CD4-positive, alpha-beta T cell treated with Interferon alpha-2 for 1 hour (primary cell): ENCODE results near the gene ZBTB7C.

Experiments used
- DNase-seq, 2 donors: peaks; one replicate each; pipeline ENCODE4 v3.0.0-alpha.2; 2020 to 2022

The ZBTB7C gene

DNA sequence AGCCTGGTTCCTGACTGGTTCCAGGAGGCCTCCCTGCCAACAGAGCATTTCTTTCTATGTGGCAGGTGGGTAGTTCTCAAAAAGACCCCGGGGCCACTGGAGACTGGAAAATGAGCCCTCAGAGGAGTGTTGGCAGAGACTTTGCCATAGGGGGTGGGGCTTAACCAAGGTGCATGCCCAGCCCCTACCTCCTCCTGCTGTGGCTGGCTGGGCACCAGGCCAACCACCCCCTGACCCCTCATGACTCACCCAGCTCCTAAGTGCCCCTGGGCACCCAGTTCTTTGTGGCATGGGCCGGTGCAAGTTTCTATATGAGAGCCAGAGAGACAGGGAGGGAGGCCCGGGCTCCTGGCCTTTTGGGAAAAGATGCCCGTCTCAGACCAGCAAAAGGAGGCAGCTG is 380.5 kb downstream of the ZBTB7C start:
- DNase-seq: no peak

- no peak for DNase-seq
These were observed 381.1 kb downstream of the ZBTB7C start for GRCh38 chr18:48028081-48028480.

GRCh38 chr18:48027401-48027963 is 381.7 kb downstream of the ZBTB7C start:
- DNase-seq: no peak

- DNase-seq: no peak
These were observed 383.0 kb downstream of the ZBTB7C start for GRCh38 chr18:48026216-48026615.

DNA sequence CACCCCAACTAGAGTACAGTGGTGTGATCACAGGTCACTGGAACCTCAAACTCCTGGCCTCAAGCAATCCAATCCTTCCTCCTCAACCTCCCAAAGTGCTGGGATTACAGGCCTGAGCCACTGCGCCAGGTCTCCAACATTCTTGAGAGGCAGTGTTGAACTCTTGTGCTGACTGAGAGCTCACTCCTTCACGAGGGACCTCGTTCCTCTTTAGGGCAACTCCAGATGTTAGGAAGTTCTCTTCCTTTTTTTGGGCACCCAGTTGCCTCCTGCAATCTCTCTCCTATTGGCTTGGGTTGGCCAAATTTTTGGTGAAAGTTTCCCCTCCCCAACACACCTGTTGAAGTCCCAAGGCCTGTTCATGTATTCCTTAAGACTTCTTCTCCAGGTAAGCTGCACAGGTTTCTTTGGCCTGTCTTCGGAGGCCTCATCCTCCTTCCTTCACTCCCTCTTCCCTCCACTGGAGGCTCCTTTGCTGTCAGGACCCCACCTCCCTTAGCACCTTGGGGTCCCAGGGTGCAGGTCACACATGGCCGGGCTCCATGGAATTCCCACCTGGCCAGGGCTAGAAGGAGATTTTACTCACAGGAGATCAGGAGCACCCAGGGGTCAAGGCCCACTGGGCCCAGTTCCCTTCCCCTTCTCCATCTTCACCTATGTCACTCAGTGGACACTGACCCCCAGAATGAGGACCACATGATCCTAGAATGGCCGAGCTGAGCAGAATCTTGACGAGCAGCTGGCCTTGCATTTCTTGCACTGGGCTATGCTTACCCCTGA is 384.1 kb downstream of the ZBTB7C start:
- DNase-seq: no peak

DNA sequence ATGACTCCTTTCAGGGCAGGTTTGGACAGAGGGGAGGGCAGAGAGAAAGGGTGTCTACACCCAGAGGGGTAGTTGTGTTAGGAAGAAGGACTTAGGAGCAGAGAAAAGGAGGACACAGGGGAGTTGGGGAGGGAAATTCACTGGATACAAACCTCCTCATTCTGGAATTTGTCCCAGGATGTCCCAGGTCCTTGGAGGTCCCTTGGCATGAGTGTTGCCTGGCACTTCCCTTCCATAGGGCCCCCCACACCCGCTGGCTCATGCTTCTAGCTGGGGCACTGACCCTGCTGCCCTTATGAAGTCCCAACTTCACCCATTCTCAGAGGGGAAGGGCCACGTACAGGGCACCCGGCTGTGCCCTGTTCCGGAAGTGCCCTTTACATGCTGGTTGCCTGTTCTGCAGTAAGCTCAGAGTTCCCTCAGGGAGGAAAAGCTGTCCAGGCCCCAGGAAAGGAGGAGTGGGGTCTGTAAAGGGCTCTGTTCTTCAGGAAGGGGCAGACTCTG is 385.1 kb downstream of the ZBTB7C start:
- DNase-seq: no peak

GRCh38 chr18:48023334-48024008 is 385.7 kb downstream of the ZBTB7C start:
- DNase-seq: no peak

GRCh38 chr18:48022531-48023329 is 386.5 kb downstream of the ZBTB7C start:
- DNase-seq: peak; percentile 8 to 51

DNA sequence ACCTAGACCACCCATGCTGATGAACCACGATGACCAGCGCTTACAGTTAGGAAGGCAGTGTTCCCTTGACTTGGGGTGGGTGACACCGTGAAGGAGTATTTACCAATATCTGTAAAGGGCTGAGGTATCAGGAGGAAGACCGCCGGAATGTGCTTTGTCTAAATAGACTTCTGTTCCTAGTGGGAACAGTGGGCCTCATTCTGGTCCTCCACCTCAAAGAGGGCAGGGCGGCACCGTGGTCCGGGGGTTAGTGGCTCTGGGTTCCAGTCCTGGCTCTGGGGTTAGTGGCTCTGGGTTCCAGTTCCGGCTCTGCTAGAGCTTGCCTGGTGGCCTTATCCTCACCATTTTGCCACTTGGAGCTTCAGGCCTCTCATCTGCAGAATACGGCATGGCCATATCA is 387.2 kb downstream of the ZBTB7C start:
- DNase-seq: no peak

DNA sequence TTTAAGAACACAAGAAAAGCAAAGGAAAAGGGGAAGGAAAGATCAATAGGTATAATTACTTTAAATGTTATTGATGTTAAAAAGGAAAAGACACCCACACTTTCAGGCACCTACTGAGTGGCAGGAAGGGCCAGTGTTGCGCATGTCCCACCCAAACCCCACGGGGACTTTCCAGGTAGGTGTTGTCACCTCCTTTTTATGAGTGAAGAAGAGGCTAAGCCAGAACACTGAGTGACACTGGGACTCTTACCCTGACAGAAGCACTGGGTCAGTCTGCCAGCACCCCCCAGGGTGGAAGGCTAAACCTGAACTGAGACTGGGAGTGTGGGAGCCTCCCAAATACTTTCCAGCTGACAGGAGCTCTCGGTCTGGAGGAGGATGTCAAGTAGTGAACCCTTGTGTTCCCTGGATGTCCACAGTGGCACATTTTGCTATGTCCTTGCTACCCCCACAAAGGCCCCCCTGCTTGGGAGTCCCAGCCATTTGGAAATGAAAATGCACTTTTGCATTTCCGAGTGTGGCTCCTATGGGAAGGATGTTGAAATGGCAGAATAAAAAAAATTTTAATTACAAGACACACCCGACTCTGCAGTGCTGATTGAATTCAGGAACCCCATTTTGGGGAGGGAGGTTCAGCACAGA is 387.8 kb downstream of the ZBTB7C start:
- DNase-seq: no peak

- no peak for DNase-seq
These were observed 388.6 kb downstream of the ZBTB7C start for GRCh38 chr18:48020337-48021250.

GRCh38 chr18:48019557-48020325 is 389.4 kb downstream of the ZBTB7C start:
- no peak for DNase-seq

GRCh38 chr18:48018851-48019250 is 390.3 kb downstream of the ZBTB7C start:
- DNase-seq: no peak

DNA sequence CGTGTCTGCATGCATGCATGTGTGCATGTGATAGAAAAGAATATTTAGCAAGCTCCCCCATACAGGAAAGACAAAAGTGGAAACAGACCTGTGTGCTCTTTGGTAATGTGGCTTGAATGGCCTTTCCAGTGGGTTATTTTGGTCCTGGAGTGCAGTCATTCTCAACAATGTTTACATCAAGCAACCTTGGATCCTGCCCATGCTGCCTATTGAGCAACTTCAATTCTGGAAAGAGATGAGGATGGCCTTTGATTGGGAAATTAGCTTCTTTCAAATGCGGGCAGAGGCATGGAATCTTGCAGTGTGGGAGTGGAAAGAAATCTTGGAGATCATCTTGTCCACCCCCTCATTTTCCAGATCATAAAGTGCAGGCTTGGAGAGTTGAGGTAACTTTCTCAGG is 391.5 kb downstream of the ZBTB7C start:
- no peak for DNase-seq

DNA sequence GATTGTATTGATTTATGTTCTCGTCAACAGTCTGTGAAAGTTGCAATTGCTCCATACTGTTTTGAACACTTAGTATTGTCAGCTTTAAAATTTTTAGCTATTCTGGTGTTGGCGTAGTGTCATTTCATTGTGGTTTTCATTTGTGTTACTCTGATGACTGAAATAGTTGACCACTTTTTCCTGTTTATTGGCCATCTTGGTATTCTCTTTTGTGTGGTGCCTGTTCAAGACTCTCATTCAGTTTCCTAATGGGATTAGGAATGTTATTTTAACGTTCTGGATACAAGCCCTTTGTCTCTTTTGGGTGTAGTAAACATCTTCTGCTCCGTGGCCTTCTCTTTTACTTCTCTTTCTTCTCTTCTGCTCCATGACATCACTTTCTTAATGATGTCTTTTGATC is 396.0 kb downstream of the ZBTB7C start:
- no peak for DNase-seq

- DNase-seq: no peak
These were observed 397.2 kb downstream of the ZBTB7C start for GRCh38 chr18:48011926-48012465.

- no peak for DNase-seq
These were observed 398.9 kb downstream of the ZBTB7C start for GRCh38 chr18:48010264-48010663.

- no peak for DNase-seq
These were observed 400.0 kb downstream of the ZBTB7C start for GRCh38 chr18:48009116-48009745.

GRCh38 chr18:48007955-48008701 is 401.1 kb downstream of the ZBTB7C start:
- DNase-seq: peak; percentile 34 to 48
